Thoracic aorta (tissue), 2 donors: ENCODE measurements around the gene TEX26. TPM values are rescaled to one million over a fixed set of nuclear protein-coding genes. Genes with fewer than 3 reads are reported as not detected.
"Not testable (repeated sequence)": the region's sequence is repeated elsewhere in the genome, so short reads cannot be mapped to it uniquely, and the experiment has no call there.

Experiments
- ATAC-seq: fragments of 150-250 bp; one replicate; pipeline ENCODE4 v1.8.0; 2017; ENCODE audit warnings: low read depth; ENCODE audit not compliant: insufficient number of reproducible peaks, low FRiP score
- DNase-seq: peaks from one replicate; pipeline ENCODE4 v3.0.0-alpha.2; 2020; ENCODE audit warnings: low spot score
- H3K27ac ChIP-seq, 2 donors: fragments of 200-600 bp; sonication (generic); 1 replicate in 1 of 2; 2 replicates in 1 of 2; pipeline ENCODE4 v1.5.1; 2016; ENCODE audit warnings: mild to moderate bottlenecking in 2 of 2, moderate library complexity in 2 of 2
- H3K27me3 ChIP-seq: fragments of 200-600 bp; sonication (generic); replicated peaks from 2 replicates; pipeline ENCODE4 v1.6.0; 2016; ENCODE audit warnings: mild to moderate bottlenecking; ENCODE audit not compliant: insufficient read depth
- H3K36me3 ChIP-seq: fragments of 200-600 bp; sonication (generic); one replicate; pipeline ENCODE4 v1.5.1; 2016
- H3K4me1 ChIP-seq, 2 donors: fragments of 200-600 bp; sonication (generic); 1 replicate in 1 of 2; 2 replicates in 1 of 2; pipeline versions ENCODE4 v1.5.1 to v1.6.0; 2016; ENCODE audit warnings: low read depth in 2 of 2, mild to moderate bottlenecking in 1 of 2; ENCODE audit not compliant: control insufficient read depth in 1 of 2
- H3K4me3 ChIP-seq: fragments of 200-600 bp; sonication (generic); 2 replicates; pipeline ENCODE4 v1.5.1; 2016; ENCODE audit warnings: mild to moderate bottlenecking
- H3K9me3 ChIP-seq: fragments of 200-600 bp; sonication (generic); 2 replicates; pipeline ENCODE4 v1.5.1; 2016
- CTCF ChIP-seq: fragments of 200-600 bp; sonication (generic); IDR thresholded peaks from one replicate; pipeline ENCODE4 v1.5.1; 2019; ENCODE audit warnings: antibody characterized with exemption
- total RNA-seq, 2 donors: library from RNA; depleted of rRNA; stranded (reverse); fragments of >200 nt; gene quantifications; one replicate each; pipeline versions ENCODE4 v1.1.0 to v1.2.3, GENCODE V29; 2016

The TEX26 gene
- total RNA-seq, 2 donors from 2014 or later: not detected

- Histone ChIP-seq H3K4me3 (no peak overlapping the region), H3K36me3 (peaks cover 42% of the 10 kb centered on the region), H3K27me3 (no peaks in the 10 kb centered on the region), H3K9me3 (no peaks in the 10 kb centered on the region), H3K4me1 (peaks cover 0 to 22% of the 10 kb centered on the region in 2 donors), H3K27ac (no peak overlapping the region)
- ATAC-seq (no peak), DNase-seq (no peak)
- TF ChIP-seq CTCF: no peak
Measured at GRCh38 chr13:30920162-30920909, 12.1 kb upstream of the TEX26 start.

- no peaks in the 10 kb centered on the region for H3K27me3 ChIP-seq
- no peak for ATAC-seq
Measured at GRCh38 chr13:30923418-30923817, 9.0 kb upstream of the TEX26 start.

GRCh38 chr13:30924721-30925120 lies 7.7 kb upstream of the TEX26 start:
- Histone ChIP-seq H3K4me1 (no peaks in the 10 kb centered on the region), H3K27ac (no peak overlapping the region), H3K4me3 (no peak overlapping the region), H3K27me3 (no peaks in the 10 kb centered on the region), H3K9me3 (no peaks in the 10 kb centered on the region), H3K36me3 (peaks cover 28% of the 10 kb centered on the region)
- DNase-seq (no peak), ATAC-seq (no peak)
- TF ChIP-seq CTCF: no peak

More at GRCh38 chr13:30923418-30923817, 9.0 kb upstream of the TEX26 start:
- Histone ChIP-seq H3K36me3 (peaks cover 28% of the 10 kb centered on the region), H3K4me1 (peaks cover 0 to 1% of the 10 kb centered on the region in 2 donors), H3K27ac (no peak overlapping the region), H3K9me3 (no peaks in the 10 kb centered on the region), H3K4me3 (no peak overlapping the region)
- no peak for DNase-seq
- TF ChIP-seq CTCF: no peak

- no peak overlapping the region for H3K27ac ChIP-seq
- H3K9me3 ChIP-seq: no peaks in the 10 kb centered on the region
- no peak for TF ChIP-seq CTCF
- no peaks in the 10 kb centered on the region for H3K27me3 ChIP-seq
- DNase-seq (no peak), ATAC-seq (no peak)
- H3K36me3 ChIP-seq: peaks cover 28% of the 10 kb centered on the region
- no peaks in the 10 kb centered on the region for H3K4me1 ChIP-seq
- no peak overlapping the region for H3K4me3 ChIP-seq
Measured at GRCh38 chr13:30925429-30925828, 7.0 kb upstream of the TEX26 start.

- Histone ChIP-seq H3K27me3 (no peaks in the 10 kb centered on the region), H3K4me1 (no peaks in the 10 kb centered on the region), H3K27ac (no peak overlapping the region), H3K36me3 (peaks cover 24% of the 10 kb centered on the region), H3K9me3 (no peaks in the 10 kb centered on the region), H3K4me3 (no peak overlapping the region)
- ATAC-seq (no peak), DNase-seq (no peak)
- TF ChIP-seq CTCF: no peak
Measured at GRCh38 chr13:30926781-30927180, 5.7 kb upstream of the TEX26 start.

- not testable (repeated sequence) for H3K4me1 ChIP-seq, DNase-seq, H3K27me3 ChIP-seq, ATAC-seq, H3K4me3 ChIP-seq, H3K27ac ChIP-seq, H3K9me3 ChIP-seq
- peaks cover 24% of the 10 kb centered on the region for H3K36me3 ChIP-seq
Measured at GRCh38 chr13:30927188-30927587, 5.3 kb upstream of the TEX26 start.
